ENCODE results near the gene ATP9B.

DNA sequence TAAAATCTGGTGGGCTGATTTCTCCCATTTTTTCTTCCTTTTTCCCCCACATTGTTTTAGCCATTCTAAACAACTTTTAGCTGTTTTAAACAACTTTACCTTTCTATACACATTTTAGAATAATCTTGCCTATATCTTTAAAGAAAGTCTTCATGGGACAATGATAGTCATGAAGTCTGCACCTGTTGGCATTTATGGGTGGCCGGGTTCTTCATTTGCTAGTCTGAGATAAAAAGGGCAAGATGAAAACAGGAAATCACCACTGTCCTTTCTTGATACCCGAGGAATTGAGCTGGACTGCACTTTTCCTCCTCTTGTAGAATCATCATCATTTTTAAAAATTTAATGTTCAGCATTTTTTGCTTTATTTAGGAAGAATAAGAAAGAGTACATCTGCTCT is 104.5 kb downstream of the ATP9B start:
- TF ChIP-seq, protein P1, sequence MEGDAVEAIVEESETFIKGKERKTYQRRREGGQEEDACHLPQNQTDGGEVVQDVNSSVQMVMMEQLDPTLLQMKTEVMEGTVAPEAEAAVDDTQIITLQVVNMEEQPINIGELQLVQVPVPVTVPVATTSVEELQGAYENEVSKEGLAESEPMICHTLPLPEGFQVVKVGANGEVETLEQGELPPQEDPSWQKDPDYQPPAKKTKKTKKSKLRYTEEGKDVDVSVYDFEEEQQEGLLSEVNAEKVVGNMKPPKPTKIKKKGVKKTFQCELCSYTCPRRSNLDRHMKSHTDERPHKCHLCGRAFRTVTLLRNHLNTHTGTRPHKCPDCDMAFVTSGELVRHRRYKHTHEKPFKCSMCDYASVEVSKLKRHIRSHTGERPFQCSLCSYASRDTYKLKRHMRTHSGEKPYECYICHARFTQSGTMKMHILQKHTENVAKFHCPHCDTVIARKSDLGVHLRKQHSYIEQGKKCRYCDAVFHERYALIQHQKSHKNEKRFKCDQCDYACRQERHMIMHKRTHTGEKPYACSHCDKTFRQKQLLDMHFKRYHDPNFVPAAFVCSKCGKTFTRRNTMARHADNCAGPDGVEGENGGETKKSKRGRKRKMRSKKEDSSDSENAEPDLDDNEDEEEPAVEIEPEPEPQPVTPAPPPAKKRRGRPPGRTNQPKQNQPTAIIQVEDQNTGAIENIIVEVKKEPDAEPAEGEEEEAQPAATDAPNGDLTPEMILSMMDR (IDR thresholded peaks at IDR 0.05) = no peak
- TF ChIP-seq POLR2A (IDR thresholded peaks at IDR 0.05) = no peak

Measured in ovary (tissue), 3 donors.